Vagina (tissue), 2 donors: ENCODE data around the gene CCDC137. TPM values are rescaled to one million over a fixed set of nuclear protein-coding genes. Genes with fewer than 3 reads are reported as not detected.

Source experiments
- DNase-seq, 2 donors: peaks; one replicate each; pipeline ENCODE4 v3.0.0-alpha.2; 2017; ENCODE audit errors: extremely low spot score in 2 of 2
- H3K27ac ChIP-seq: fragments of 200-600 bp; sonication (generic); one replicate; pipeline ENCODE4 v1.5.1; 2019
- H3K27me3 ChIP-seq: fragments of 200-600 bp; sonication (generic); one replicate; pipeline ENCODE4 v1.5.1; 2019
- H3K36me3 ChIP-seq, 2 donors: fragments of 200-600 bp; sonication (generic); one replicate each; pipeline ENCODE4 v1.5.1; 2017 to 2019
- H3K4me1 ChIP-seq: fragments of 200-600 bp; sonication (generic); one replicate; pipeline ENCODE4 v1.5.1; 2019
- H3K4me3 ChIP-seq, 2 donors: fragments of 200-600 bp; sonication (generic); 1 replicate in 1 of 2; 2 replicates in 1 of 2; pipeline ENCODE4 v1.5.1; 2016 to 2019
- H3K9me3 ChIP-seq: fragments of 200-600 bp; sonication (generic); one replicate; pipeline ENCODE4 v1.5.1; 2019
- CTCF ChIP-seq, 3 experiments: fragments of 450-650 bp in 2 of 3; fragments of 200-600 bp in 1 of 3; sonication (generic) in 1 of 3; IDR thresholded peaks; one replicate each; pipeline ENCODE4 v1.5.1; 2017 to 2019; ENCODE audit warnings: antibody characterized with exemption in 3 of 3, mild to moderate bottlenecking in 2 of 3, moderate library complexity in 2 of 3
- POLR2A ChIP-seq, 2 donors: fragments of 450-650 bp; IDR thresholded peaks; one replicate each; pipeline ENCODE4 v1.6.1; 2017; ENCODE audit warnings: antibody characterized with exemption in 2 of 2, mild to moderate bottlenecking in 2 of 2, moderate library complexity in 2 of 2
- POLR2AphosphoS5 ChIP-seq, 2 donors: sonication (generic); formaldehyde crosslinking; IDR thresholded peaks; one replicate each; pipeline ENCODE4 v1.9.0; 2017; ENCODE audit warnings: antibody characterized with exemption in 2 of 2, mild to moderate bottlenecking in 2 of 2, low read depth in 1 of 2; ENCODE audit not compliant: insufficient read depth in 1 of 2
- intact Hi-C: fragments of 100-400 bp; cut with DNase I; formaldehyde crosslinking; loops from one replicate; pipeline ENCODE4 v1.15.1; 2023
- total RNA-seq: library from RNA; depleted of rRNA; stranded (reverse); fragments of >200 nt; gene quantifications from one replicate; pipeline ENCODE4 v1.2.3, GENCODE V29; 2016

CCDC137 gene
- total RNA-seq, 1 donor from 2014 or later, result 13.8 TPM

DNA sequence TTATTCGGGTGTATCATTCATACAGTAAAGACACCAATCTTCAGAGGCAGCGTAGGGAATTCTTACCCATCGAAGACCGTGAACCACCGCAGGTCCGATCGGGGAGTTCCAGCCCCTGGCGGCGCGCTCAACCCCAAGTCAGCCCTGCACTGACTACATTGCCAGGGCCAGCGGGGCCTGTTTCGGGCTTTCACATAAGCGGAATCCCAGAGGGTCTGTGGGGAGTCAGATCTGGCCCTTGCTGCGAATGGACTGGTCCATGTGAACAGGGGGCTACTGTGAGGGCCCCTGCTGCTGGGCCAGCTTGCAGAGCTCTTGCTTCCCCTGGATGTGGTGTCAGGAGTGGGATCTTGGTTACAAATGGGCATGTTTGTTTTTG is 17.8 kb upstream of the CCDC137 start:
- H3K27me3 ChIP-seq, result no peaks in the 10 kb centered on the region
- intact Hi-C loops, result no loop called here
- no peak for DNase-seq

DNA sequence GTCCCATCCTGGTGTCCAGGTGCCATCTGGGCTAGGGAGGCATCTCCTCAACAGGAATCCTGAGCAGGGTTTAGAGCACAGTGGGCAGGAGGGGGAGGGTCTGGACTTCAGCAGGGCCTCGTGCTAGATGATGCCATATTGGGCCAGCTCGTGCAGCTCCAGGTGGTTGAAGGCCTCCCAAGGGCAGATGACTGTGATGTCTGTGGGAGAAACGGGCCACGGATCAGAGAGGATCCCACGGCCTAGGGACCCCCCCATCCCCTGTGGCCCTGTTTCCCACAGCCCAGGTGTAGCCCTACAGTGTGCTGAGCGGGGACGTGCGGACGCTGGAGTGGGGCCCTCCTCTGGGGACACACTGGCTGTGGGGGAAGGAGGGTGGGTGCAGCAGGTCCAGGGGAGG is 15.6 kb upstream of the CCDC137 start:
- H3K27me3 ChIP-seq, result no peaks in the 10 kb centered on the region
- no peaks in the 10 kb centered on the region for H3K9me3 ChIP-seq
- H3K36me3 ChIP-seq, result no peaks in the 10 kb centered on the region
- intact Hi-C loops, result no loop called here
- no peak for DNase-seq
- H3K27ac ChIP-seq, result no peak overlapping the region
- no peak overlapping the region for H3K4me3 ChIP-seq
- no peaks in the 10 kb centered on the region for H3K4me1 ChIP-seq
- TF ChIP-seq POLR2A (IDR thresholded peaks at IDR 0.05) (no peak), POLR2AphosphoS5 (IDR thresholded peaks at IDR 0.05; ENCODE audit: insufficient read depth in 1 of 2, low read depth in 1 of 2) (no peak), CTCF (IDR thresholded peaks at IDR 0.05) (no peak)

More for the DNA sequence above, 17.8 kb upstream of the CCDC137 start:
- H3K27ac ChIP-seq, result no peak overlapping the region
- H3K4me3 ChIP-seq, result no peak overlapping the region
- H3K36me3 ChIP-seq, result no peaks in the 10 kb centered on the region
- H3K9me3 ChIP-seq, result no peaks in the 10 kb centered on the region
- H3K4me1 ChIP-seq, result no peaks in the 10 kb centered on the region
- TF ChIP-seq POLR2A (IDR thresholded peaks at IDR 0.05) (no peak), CTCF (IDR thresholded peaks at IDR 0.05) (no peak), POLR2AphosphoS5 (IDR thresholded peaks at IDR 0.05; ENCODE audit: insufficient read depth in 1 of 2, low read depth in 1 of 2) (no peak)

GRCh38 chr17:81651692-81652091 is 14.8 kb upstream of the CCDC137 start:
- DNase-seq, result no peak
- intact Hi-C loops, result no loop called here
- Histone ChIP-seq H3K9me3 (no peaks in the 10 kb centered on the region), H3K4me3 (no peak overlapping the region), H3K36me3 (no peaks in the 10 kb centered on the region), H3K4me1 (no peaks in the 10 kb centered on the region), H3K27ac (no peak overlapping the region), H3K27me3 (no peaks in the 10 kb centered on the region)
- no peak for TF ChIP-seq POLR2AphosphoS5 (IDR thresholded peaks at IDR 0.05; ENCODE audit: insufficient read depth in 1 of 2, low read depth in 1 of 2)
- no peak for TF ChIP-seq CTCF (IDR thresholded peaks at IDR 0.05)
- no peak for TF ChIP-seq POLR2A (IDR thresholded peaks at IDR 0.05)

DNA sequence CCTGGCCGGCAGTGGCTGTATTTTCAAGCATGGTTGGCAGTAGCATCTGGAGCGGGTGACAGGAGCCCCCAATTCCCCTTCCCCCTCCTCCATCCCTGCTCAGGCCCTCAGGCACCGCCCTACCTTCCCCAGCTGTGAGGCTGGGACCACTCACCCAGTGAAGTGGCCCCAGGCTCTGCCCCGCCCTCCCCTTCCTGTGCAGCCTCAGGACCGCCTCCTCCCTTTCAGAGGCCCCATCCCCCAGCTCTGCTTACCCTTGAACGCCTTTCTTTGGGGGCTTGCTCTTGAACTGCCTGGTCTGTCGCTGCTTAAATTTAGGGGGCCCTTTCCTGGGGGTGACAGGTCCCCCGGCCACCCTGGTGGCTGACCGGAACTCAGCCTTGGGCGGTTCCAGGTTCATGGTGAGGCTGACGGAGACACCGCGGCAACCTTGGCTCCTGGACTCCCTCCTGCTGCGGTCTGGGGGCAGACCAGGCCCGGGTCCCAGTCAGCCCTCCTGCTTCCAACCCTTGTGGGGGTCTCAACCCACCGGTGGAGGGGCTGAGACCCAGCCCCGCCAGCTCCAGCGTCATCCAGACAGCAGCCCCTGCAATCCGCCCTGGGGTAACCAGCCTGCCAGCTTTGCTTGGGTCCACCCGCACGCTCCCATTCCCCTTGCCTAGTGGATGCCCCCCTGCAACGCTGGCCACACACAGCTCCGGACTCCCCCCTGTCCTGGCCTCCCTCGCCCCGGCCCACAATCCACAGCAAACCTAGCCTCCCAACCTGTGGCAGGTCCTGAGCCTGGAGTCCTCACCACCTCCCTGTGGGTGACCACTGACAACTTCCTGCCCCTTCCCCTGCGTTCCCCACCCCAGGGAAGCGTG is 13.4 kb upstream of the CCDC137 start:
- H3K9me3 ChIP-seq, result no peaks in the 10 kb centered on the region
- no peaks in the 10 kb centered on the region for H3K27me3 ChIP-seq
- no peak for TF ChIP-seq POLR2A (IDR thresholded peaks at IDR 0.05)
- no peak for TF ChIP-seq POLR2AphosphoS5 (IDR thresholded peaks at IDR 0.05; ENCODE audit: insufficient read depth in 1 of 2, low read depth in 1 of 2)
- no peak for TF ChIP-seq CTCF (IDR thresholded peaks at IDR 0.05)
- DNase-seq, result no peak
- H3K27ac ChIP-seq, result no peak overlapping the region
- no peaks in the 10 kb centered on the region for H3K4me1 ChIP-seq
- intact Hi-C loops, result no loop called here
- no peak overlapping the region for H3K4me3 ChIP-seq
- H3K36me3 ChIP-seq, result no peaks in the 10 kb centered on the region
